ENCODE data around the gene SLC27A1. TPM values are rescaled to one million over a fixed set of nuclear protein-coding genes. Genes with fewer than 3 reads are reported as not detected.

The SLC27A1 gene
- total and polyA plus RNA-seq, 9 of the 15 experiments (the other 6 are each of a cell fraction or from before 2014, with no cell fraction given), result 0.06 to 3.0 (median 1.1) TPM

DNA sequence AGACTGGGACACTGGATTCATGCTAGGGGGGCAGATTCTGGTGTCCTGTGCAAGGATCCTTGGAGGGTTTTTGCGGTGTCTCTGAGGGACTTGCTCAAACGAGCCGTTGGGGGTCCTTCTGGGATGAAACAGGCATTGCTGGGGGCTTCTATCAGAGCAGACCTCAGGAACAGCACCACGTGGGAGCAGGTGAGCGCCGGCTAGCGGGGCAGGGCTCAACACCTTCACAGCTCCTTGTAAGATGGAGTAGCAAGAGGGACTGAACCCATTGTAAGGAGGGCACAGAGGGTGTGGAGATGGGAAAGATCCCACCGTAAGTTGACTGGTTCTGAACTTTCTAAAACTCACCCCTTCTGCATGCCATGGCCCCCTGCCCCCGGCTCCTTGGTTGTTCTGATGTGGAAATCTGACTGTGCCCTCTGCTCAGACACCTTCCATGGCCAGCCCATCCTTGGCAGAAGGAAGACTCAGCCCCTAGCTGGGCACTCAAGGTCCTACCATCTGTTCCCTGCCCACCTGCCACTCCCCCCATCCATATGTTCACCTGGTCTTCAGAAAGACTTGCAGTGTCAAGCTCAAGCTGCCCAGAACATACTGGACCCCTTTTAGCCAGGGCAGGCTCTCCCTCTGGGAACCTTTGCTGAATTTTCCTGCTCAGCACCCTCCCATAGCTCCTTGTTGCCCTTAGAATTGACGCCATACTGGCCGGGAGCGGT, 1.2 kb downstream of the SLC27A1 start:
- TF ChIP-seq ZNF583 (CRISPR knock-in tag; IDR thresholded peaks at IDR 0.05) (no peak), ZSCAN32 (CRISPR knock-in tag; IDR thresholded peaks at IDR 0.05) (no peak), BRF1 (IDR thresholded peaks at IDR 0.05; ENCODE audit: borderline replicate concordance, extremely low read depth, insufficient read length) (no peak), IRF2 (CRISPR knock-in tag; IDR thresholded peaks at IDR 0.05) (0 out of 2 replicates have a peak, but pooled peaks have one; percentile 34), EZH2 (IDR thresholded peaks at IDR 0.05; ENCODE audit: borderline replicate concordance, low read depth, low read length) (no peak), ZNF778 (CRISPR knock-in tag; IDR thresholded peaks at IDR 0.05) (no peak), SIRT6 (IDR thresholded peaks at IDR 0.05; ENCODE audit: low read depth, low read length) (no peak)

More for the DNA sequence above, 1.2 kb downstream of the SLC27A1 start:
- Histone ChIP-seq H3K27ac (ENCODE audit: extremely low read depth, low read depth, low read length) (no peak overlapping the region), H3K4me2 (ENCODE audit: insufficient read depth, low read length) (no peak overlapping the region), H3K9ac (ENCODE audit: insufficient read depth in 1 of 2, low read depth in 2 of 2, low read length in 2 of 2) (peak overlapping the region in 1 of 2 experiments; percentile 90; a peak in 1 of 4 replicates), H3K4me3 (peak overlapping the region; percentile 76; the same call in 1 of the 2 replicates), H3K9me1 (ENCODE audit: control insufficient read depth, insufficient read depth, low read length) (no peaks in the 10 kb centered on the region), H3K36me3 (ENCODE audit: control insufficient read depth, insufficient read depth, low read length) (no peaks in the 10 kb centered on the region), H3K27me3 (ENCODE audit: control insufficient read depth in 2 of 2, insufficient read depth in 2 of 2, low read length in 2 of 2) (no peaks in the 10 kb centered on the region), H4K20me1 (replicated peaks; ENCODE audit: control insufficient read depth, insufficient read depth, low read length) (no peaks in the 10 kb centered on the region), H3K79me2 (ENCODE audit: control insufficient read depth, insufficient read depth, low read length) (no peaks in the 10 kb centered on the region), H2AFZ (ENCODE audit: low read depth, low read length) (no peak overlapping the region), H3K9me3 (replicated peaks; ENCODE audit: control insufficient read depth, insufficient read depth, low read depth, low read length) (peaks cover 2% of the 10 kb centered on the region; the same call in 1 of the 2 replicates), H3K4me1 (replicated peaks in 1 of 2; ENCODE audit: control insufficient read depth in 2 of 2, insufficient read depth in 2 of 2, low read length in 2 of 2) (peaks cover 26 to 43% of the 10 kb centered on the region in 2 experiments)
- intact Hi-C loops (cut with micrococcal nuclease), result no loop called here
- POLR2A ChIA-PET, result interaction anchor here (0.6 to 0.9 kb wide), 2 partner anchors 12 to 116 kb away, joined by 3 read pairs; no protein-coding TSS in a partner anchor
- CTCF ChIA-PET (ENCODE audit: low intra/inter-chr PET ratio), result no interaction called here
- DNase-seq (ENCODE audit: extremely low read depth in 1 of 4, low spot score in 3 of 4) (no peak), FAIRE-seq (no peak), ATAC-seq (no peak)
- 55% methylated on average over 11 of the region's 12 CpGs for WGBS (ENCODE audit: insufficient coverage, low coverage, missing lambda C conversion rate)
- in situ Hi-C loops (cut with MboI), result no loop called here
- BruUV-seq (replicated peaks), result TSS peak; percentile 53
